ENCODE measurements around the gene PPM1F. TPM values are rescaled to one million over a fixed set of nuclear protein-coding genes. Genes with fewer than 3 reads are reported as not detected.

Gene PPM1F
- polyA plus RNA-seq, 2 of the 4 experiments (the other 2 are of a cell fraction), result 11.0 to 14.2 TPM

DNA sequence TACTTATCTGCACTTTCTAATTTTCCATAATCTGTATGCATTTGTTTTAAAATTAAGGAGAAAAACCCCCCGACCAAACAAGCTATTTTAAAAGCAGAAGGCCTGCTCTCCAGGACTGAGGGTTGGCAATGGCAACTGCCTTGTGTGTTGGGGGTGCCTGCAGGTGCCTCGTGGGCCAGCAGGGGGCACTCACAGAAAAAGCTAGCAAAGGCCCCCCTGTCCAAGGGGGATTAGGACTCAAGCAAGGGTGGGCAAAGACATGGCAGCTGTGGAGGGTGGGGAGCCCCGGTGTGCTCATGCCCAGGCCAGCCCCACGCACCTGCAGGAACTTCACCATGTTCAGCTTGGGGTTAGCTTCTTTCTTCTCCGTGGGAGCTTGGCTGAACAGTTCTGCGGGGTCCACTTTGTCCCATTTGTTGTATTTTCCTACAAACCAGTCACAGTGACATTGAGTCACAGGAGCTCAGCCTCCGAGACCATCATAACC lies 19.7 kb upstream of the PPM1F start:
- H3K4me3 ChIP-seq, result no peak overlapping the region
- TF ChIP-seq, protein P1, sequence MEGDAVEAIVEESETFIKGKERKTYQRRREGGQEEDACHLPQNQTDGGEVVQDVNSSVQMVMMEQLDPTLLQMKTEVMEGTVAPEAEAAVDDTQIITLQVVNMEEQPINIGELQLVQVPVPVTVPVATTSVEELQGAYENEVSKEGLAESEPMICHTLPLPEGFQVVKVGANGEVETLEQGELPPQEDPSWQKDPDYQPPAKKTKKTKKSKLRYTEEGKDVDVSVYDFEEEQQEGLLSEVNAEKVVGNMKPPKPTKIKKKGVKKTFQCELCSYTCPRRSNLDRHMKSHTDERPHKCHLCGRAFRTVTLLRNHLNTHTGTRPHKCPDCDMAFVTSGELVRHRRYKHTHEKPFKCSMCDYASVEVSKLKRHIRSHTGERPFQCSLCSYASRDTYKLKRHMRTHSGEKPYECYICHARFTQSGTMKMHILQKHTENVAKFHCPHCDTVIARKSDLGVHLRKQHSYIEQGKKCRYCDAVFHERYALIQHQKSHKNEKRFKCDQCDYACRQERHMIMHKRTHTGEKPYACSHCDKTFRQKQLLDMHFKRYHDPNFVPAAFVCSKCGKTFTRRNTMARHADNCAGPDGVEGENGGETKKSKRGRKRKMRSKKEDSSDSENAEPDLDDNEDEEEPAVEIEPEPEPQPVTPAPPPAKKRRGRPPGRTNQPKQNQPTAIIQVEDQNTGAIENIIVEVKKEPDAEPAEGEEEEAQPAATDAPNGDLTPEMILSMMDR (IDR thresholded peaks at IDR 0.05), result peak; percentile 57
- TF ChIP-seq, protein P2, sequence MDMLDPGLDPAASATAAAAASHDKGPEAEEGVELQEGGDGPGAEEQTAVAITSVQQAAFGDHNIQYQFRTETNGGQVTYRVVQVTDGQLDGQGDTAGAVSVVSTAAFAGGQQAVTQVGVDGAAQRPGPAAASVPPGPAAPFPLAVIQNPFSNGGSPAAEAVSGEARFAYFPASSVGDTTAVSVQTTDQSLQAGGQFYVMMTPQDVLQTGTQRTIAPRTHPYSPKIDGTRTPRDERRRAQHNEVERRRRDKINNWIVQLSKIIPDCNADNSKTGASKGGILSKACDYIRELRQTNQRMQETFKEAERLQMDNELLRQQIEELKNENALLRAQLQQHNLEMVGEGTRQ (IDR thresholded peaks at IDR 0.05), result no peak
- TF ChIP-seq, protein P3, sequence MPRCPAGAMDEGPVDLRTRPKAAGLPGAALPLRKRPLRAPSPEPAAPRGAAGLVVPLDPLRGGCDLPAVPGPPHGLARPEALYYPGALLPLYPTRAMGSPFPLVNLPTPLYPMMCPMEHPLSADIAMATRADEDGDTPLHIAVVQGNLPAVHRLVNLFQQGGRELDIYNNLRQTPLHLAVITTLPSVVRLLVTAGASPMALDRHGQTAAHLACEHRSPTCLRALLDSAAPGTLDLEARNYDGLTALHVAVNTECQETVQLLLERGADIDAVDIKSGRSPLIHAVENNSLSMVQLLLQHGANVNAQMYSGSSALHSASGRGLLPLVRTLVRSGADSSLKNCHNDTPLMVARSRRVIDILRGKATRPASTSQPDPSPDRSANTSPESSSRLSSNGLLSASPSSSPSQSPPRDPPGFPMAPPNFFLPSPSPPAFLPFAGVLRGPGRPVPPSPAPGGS (IDR thresholded peaks at IDR 0.05), result no peak
- peak in 1 of 2 experiments; percentile 17; a peak in 2 of 5 replicates for TF ChIP-seq RAD21 (conservative IDR thresholded peaks at IDR 0.05 in 1 of 2, IDR thresholded peaks at IDR 0.05 in 1 of 2)
- peak; percentile 14 to 47 for DNase-seq (ENCODE audit: low read depth in 1 of 2, low spot score in 1 of 2)
- POLR2A ChIA-PET, result interaction anchor here (0.6 to 0.9 kb wide), 2 partner anchors 10 to 14 kb away, joined by 3 to 7 read pairs; partner anchors contain the start of gene TOP3B
- peak; percentile 63 to 87; a peak in 4 of 6 replicates for ATAC-seq
- H3K4me2 ChIP-seq, result no peak overlapping the region
- 48% methylated on average over 7 of the region's 7 CpGs for WGBS (ENCODE audit: missing lambda C conversion rate)
- no peaks in the 10 kb centered on the region for H3K9me3 ChIP-seq
- CTCF ChIA-PET, result interaction anchor here (0.9 to 3.3 kb wide), 12 partner anchors 9 to 257 kb away, joined by 3 to 19 read pairs (median 7); partner anchors contain the start of genes PPM1F and TOP3B
- no peaks in the 10 kb centered on the region for H3K4me1 ChIP-seq
- no peak overlapping the region for H3K27ac ChIP-seq
- no peak for FAIRE-seq

DNA sequence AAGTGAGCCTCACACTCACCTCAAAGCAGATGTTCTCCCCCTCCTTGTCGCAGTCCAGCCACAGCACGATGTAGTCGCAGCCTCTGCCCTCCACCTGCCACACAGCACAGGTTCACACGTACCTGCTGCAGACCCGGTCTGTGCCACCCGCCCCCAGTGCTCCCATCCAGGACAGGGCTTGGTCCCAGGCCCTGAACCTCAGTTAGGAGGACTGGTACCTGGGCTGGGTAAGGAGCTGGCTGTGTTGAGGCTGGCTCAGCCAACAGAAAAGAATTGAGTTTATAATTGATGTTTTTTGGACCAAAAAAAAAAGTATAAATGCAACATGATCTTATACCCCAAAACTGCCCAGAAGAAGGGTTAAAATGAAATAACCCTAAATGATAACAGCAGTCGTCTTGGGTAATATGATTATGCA lies 19.2 kb upstream of the PPM1F start:
- DNase-seq (ENCODE audit: low read depth in 1 of 2, low spot score in 1 of 2) (no peak), ATAC-seq (no peak), FAIRE-seq (no peak)
- CTCF ChIA-PET, result interaction anchor here (1.0 to 3.3 kb wide), 12 partner anchors 9 to 257 kb away, joined by 3 to 19 read pairs (median 7); partner anchors contain the start of genes PPM1F and TOP3B
- Histone ChIP-seq H3K4me3 (no peak overlapping the region), H3K4me2 (no peak overlapping the region), H3K27ac (no peak overlapping the region), H3K9me3 (no peaks in the 10 kb centered on the region), H3K4me1 (no peaks in the 10 kb centered on the region)
- POLR2A ChIA-PET, result no interaction called here
- 61% methylated on average over 6 of the region's 7 CpGs for WGBS (ENCODE audit: missing lambda C conversion rate)
- no peak for TF ChIP-seq GATA3 (IDR thresholded peaks at IDR 0.05; ENCODE audit: borderline replicate concordance)

DNA sequence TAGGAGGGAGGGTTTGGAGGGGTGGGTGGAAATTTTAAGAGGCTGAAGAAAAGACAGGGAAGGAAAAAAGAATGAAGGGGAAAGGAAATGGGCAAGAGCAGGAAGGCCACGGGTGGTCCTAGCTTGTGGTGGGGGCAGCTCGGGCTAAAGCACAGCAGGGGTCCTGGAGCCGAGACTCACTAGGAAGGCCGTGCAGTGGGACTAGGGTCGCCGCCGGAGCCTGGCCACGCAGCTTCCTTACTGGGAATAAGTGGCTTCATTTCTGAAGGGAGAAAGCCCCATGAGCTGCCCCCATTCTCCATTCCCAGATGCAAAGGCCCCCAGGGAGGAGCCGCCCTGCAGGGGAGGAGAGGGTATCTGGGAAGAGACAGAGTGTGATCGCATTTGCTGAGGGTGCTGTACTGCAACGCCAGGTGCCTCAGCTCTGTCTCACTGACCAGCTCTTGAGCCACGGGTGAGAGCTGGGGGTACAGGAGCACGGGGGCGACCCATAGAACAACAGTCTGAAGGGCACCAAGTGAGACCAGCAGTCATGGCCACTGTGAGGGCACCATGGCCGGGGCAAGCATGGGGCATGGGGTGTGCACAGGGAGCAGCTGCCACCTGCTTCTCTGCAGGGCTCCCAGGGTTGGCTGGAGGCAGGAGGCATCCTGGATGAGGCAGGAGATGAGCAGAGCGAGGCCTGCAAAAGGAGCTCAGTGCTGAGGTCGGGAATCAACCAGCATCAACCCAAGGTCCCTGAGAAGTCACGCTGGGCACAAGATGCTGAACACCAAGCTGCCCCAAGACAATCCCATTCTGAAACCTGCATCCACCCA lies 18.4 kb upstream of the PPM1F start:
- no peak for ATAC-seq
- ChIA-PET CTCF (interaction anchor here (0.6 to 3.3 kb wide), 7 partner anchors 10 to 63 kb away, joined by 3 to 19 read pairs (median 5); partner anchors contain the start of genes PPM1F and TOP3B), POLR2A (no interaction called here)
- FAIRE-seq, result no peak
- Histone ChIP-seq H3K27ac (no peak overlapping the region), H3K4me1 (no peaks in the 10 kb centered on the region), H3K4me3 (no peak overlapping the region), H3K4me2 (no peak overlapping the region), H3K9me3 (no peaks in the 10 kb centered on the region)
- no peak for DNase-seq (ENCODE audit: low read depth in 1 of 2, low spot score in 1 of 2)
- WGBS (ENCODE audit: missing lambda C conversion rate), result 92% methylated on average over 17 of the region's 18 CpGs
- TF ChIP-seq HOXA7 (CRISPR knock-in tag; IDR thresholded peaks at IDR 0.05) (no peak), MAZ (IDR thresholded peaks at IDR 0.05; ENCODE audit: borderline replicate concordance, low read depth, low read length) (no peak)
- TF ChIP-seq, protein P4, sequence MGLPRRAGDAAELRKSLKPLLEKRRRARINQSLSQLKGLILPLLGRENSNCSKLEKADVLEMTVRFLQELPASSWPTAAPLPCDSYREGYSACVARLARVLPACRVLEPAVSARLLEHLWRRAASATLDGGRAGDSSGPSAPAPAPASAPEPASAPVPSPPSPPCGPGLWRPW (IDR thresholded peaks at IDR 0.05), result no peak

DNA sequence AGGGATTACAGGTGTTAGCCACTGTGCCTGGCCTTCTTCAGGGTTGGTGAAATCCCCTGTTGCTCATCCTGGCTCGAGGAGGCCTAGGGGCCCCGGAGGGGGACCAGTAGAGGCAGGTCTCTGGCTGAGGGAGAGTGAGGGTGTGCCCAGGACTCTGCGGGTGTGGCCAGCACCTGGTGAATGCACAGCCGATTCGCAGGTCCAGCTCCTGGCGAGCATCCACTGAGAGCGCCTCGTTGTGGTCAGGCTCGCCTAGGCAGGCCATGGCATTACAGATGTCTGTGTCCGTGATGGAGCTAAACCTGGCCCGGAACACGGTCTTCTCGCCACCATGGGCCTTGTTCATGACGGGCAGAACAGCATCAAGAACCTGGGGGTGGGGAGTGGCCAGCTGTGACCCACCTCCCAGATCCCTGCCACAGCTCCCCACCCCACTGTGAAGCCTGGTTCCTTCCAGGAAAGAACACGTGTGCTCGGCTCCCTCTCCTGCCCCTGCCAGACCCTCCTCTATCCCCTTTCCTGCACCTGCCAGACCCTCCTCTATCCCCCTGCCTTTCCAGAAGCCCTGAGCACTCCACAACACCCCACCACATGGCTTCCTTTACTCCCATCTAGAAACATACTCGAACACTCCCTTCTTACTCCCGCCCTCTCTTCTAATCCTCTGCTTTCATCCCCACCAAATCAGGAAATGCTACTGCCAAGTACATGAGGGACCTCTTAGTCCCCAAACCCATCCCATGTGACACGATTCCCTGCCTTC lies 17.6 kb upstream of the PPM1F start:
- Histone ChIP-seq H3K4me3 (no peak overlapping the region), H3K9me3 (no peaks in the 10 kb centered on the region), H3K4me1 (no peaks in the 10 kb centered on the region), H3K4me2 (no peak overlapping the region), H3K27ac (no peak overlapping the region)
- TF ChIP-seq ZC3H11A (IDR thresholded peaks at IDR 0.05) (no peak), ZSCAN20 (CRISPR knock-in tag; IDR thresholded peaks at IDR 0.05) (no peak), CBX8 (IDR thresholded peaks at IDR 0.05) (no peak), FOXS1 (CRISPR knock-in tag; IDR thresholded peaks at IDR 0.05) (no peak), RCOR1 (IDR thresholded peaks at IDR 0.05; ENCODE audit: low read depth, low read length) (no peak), SMC3 (IDR thresholded peaks at IDR 0.05) (no peak), HOXB13 (CRISPR knock-in tag; IDR thresholded peaks at IDR 0.05; ENCODE audit: low read depth) (no peak), RARB (CRISPR knock-in tag; IDR thresholded peaks at IDR 0.05) (no peak)
- TF ChIP-seq, protein P2 (IDR thresholded peaks at IDR 0.05), result no peak
- DNase-seq (ENCODE audit: low read depth in 1 of 2, low spot score in 1 of 2) (no peak), ATAC-seq (no peak), FAIRE-seq (no peak)
- POLR2A ChIA-PET, result no interaction called here
- CTCF ChIA-PET, result interaction anchor here (0.6 to 4.2 kb wide), 6 partner anchors 12 to 63 kb away, joined by 3 to 21 read pairs (median 4); partner anchors contain the start of genes PPM1F and TOP3B
- 95% methylated on average over 13 of the region's 19 CpGs for WGBS (ENCODE audit: missing lambda C conversion rate)
